Measurements from ENCODE around the gene ERBB2.
"Not testable (repeated sequence)": the region's sequence is repeated elsewhere in the genome, so short reads cannot be mapped to it uniquely, and the experiment has no call there.

The ERBB2 gene

GRCh38 chr17:39730095-39730921 lies 30.4 kb downstream of the ERBB2 start, which contains the start of gene MIEN1:
TSS of gene MIEN1 (minus strand) at chr17:39730532. CDS start at chr17:39730495, 37 bp downstream.
- peak; percentile 95 for DNase-seq

GRCh38 chr17:39732586-39732985 lies 32.7 kb downstream of the ERBB2 start:
- no peak for DNase-seq

- DNase-seq: no peak
Observed at GRCh38 chr17:39735882-39736281, 36.0 kb downstream of the ERBB2 start.

GRCh38 chr17:39736319-39737165 lies 36.7 kb downstream of the ERBB2 start:
- DNase-seq: no peak

- no peak for DNase-seq
Observed at GRCh38 chr17:39737206-39737759, 37.4 kb downstream of the ERBB2 start.

- DNase-seq: no peak
Observed at GRCh38 chr17:39737760-39738567, 38.1 kb downstream of the ERBB2 start, which contains the start of gene GRB7. TSS of gene GRB7 (plus strand) at chr17:39737938. CDS start at chr17:39742302, 4,364 bp downstream.

GRCh38 chr17:39738568-39738901 lies 38.7 kb downstream of the ERBB2 start:
- DNase-seq: peak; percentile 57

GRCh38 chr17:39738983-39739884 lies 39.4 kb downstream of the ERBB2 start:
- DNase-seq: no peak

GRCh38 chr17:39739885-39740356 lies 40.1 kb downstream of the ERBB2 start:
- no peak for DNase-seq

- no peak for DNase-seq
Observed at GRCh38 chr17:39740357-39741111, 40.7 kb downstream of the ERBB2 start.

- no peak for DNase-seq
Observed at GRCh38 chr17:39742126-39742855, 42.4 kb downstream of the ERBB2 start.

- no peak for DNase-seq
Observed at GRCh38 chr17:39742856-39743436, 43.1 kb downstream of the ERBB2 start.

- no peak for DNase-seq
Observed at GRCh38 chr17:39744075-39744835, 44.4 kb downstream of the ERBB2 start.

GRCh38 chr17:39744836-39745215 lies 45.0 kb downstream of the ERBB2 start:
- no peak for DNase-seq

- no peak for DNase-seq
Observed at GRCh38 chr17:39745335-39746144, 45.7 kb downstream of the ERBB2 start.

GRCh38 chr17:39746145-39746461 lies 46.2 kb downstream of the ERBB2 start:
- DNase-seq: no peak

- no peak for DNase-seq
Observed at GRCh38 chr17:39747745-39748144, 47.9 kb downstream of the ERBB2 start.

- not testable (repeated sequence) for DNase-seq
Observed at GRCh38 chr17:39748444-39749034, 48.7 kb downstream of the ERBB2 start.
